BE2C (cell line): ENCODE measurements around the gene NPFFR1.

Source experiments
- DNase-seq: peaks from one replicate; pipeline ENCODE4 v3.0.0-alpha.2; 2020
- H3K27me3 ChIP-seq: fragments of 250-450 bp; sonication (Bioruptor Pico); 2 replicates; pipeline ENCODE4 v1.5.1; 2020; ENCODE audit warnings: mild to moderate bottlenecking
- H3K36me3 ChIP-seq: fragments of 250-450 bp; sonication (Bioruptor Pico); 2 replicates; pipeline ENCODE4 v1.5.1; 2020; ENCODE audit warnings: mild to moderate bottlenecking
- H3K4me1 ChIP-seq: fragments of 250-450 bp; sonication (Bioruptor Pico); 2 replicates; pipeline ENCODE4 v1.5.1; 2020
- H3K4me3 ChIP-seq: 2 replicates; pipeline ENCODE4 v1.5.1; 2011; ENCODE audit warnings: low read depth, low read length
- H3K9me3 ChIP-seq: fragments of 250-450 bp; sonication (Bioruptor Pico); 2 replicates; pipeline ENCODE4 v1.5.1; 2020
- CTCF ChIP-seq: IDR thresholded peaks from 2 replicates; pipeline ENCODE4 v1.5.1; 2012; ENCODE audit warnings: mild to moderate bottlenecking, low read depth, low read length

NPFFR1 gene

DNA sequence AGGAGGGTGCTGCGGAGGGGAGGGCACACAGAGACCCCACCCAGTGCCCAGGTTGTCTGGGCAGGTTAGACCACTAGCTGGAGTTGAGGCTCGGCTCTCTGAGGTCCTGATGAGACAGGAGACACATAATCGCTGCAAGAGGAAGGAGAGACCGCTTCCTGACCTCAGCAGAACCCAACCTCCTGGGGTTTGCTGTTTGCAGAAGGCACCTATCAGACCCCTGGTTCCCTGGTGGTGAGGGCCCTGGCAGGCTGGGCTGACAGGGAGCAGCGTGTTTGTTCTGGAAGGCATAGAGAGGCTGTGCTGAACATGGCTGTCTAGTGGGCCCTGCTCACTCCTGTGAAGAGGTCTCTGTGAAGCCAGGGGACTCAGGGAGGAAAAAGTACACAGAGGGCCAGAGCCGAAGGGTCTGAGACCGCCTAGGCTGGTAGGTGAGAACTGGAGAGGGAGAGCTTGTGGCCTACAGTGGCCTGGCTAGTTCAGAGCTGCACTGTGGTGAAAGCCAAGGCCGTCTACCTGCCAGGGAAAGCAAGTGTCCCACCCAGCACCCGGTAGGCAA, 39.4 kb upstream of the NPFFR1 start:
- Histone ChIP-seq H3K27me3 (no peaks in the 10 kb centered on the region), H3K36me3 (no peaks in the 10 kb centered on the region), H3K4me1 (no peaks in the 10 kb centered on the region), H3K9me3 (no peaks in the 10 kb centered on the region), H3K4me3 (no peak overlapping the region)
- no peak for DNase-seq
- TF ChIP-seq CTCF, result no peak

DNA sequence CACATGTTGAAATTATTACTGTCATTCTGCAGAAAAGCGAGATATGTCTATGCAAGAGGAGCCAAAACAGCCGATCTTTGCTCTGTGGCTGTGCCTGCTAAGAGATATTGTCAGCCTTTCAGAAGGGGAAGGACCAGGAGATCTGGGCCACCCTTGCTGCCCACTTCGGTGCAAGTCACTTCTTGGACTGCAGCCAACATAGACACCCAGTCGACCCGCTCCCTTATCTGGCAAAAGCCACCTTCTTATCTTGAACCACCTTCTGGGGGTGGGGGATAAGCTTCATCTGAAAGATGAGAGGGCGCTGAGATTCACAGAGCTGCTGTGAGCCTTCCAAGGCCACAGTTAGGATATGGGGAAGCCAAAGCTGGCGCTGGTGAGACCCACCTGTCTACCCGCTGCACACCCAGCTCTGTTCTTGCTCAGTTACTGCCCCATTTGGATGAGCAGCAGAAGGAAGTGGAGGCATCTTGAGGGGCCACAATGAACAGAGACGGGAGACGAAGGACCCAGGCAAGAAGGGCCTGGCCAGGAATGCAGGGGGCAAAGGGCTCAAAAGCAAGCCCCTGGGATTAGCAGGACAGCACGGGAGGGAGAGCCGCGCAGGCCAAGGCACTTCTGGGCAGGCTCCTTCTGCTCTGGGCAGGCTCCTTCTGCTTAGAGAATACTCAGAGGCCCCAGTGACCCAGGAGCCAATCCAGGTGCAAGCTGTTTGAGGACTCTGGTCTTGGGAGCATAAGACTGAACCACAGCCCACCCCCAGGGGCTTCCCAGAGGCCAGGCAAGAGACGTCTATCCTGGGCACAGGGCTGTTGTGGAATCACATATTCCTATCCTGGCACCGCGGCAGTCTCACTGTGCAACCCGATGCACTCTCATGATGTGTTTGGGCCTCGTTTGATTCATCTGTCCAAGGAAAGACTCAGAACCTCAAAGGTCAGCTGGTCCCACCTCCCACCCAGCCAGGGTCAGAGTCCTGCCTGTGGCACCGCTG, 38.4 kb upstream of the NPFFR1 start:
- Histone ChIP-seq H3K27me3 (no peaks in the 10 kb centered on the region), H3K36me3 (no peaks in the 10 kb centered on the region), H3K9me3 (no peaks in the 10 kb centered on the region), H3K4me3 (no peak overlapping the region), H3K4me1 (no peaks in the 10 kb centered on the region)
- no peak for DNase-seq
- no peak for TF ChIP-seq CTCF

DNA sequence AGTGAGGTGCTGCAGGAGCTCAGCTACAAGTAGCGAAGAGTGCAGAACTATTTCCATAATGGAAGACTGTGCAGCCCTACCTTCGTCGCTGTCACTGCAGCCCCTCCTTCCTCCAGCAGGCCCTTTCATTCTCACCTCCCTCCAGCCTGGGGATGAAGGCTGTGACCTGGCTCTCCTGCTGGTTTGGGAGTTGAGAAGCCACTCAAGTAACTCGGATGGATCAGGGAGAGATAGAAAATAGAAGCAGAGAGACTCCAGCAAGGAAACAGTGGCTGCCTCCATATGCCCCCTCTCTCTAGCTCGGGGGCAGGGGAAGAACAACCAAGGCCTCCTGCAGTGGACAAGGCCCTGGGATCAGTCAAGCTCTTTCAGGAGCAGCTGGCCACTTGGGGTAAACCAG, 37.4 kb upstream of the NPFFR1 start:
- no peak for DNase-seq
- H3K27me3 ChIP-seq, result no peaks in the 10 kb centered on the region
- H3K36me3 ChIP-seq, result no peaks in the 10 kb centered on the region
- H3K4me3 ChIP-seq, result no peak overlapping the region
- no peaks in the 10 kb centered on the region for H3K9me3 ChIP-seq
- no peak for TF ChIP-seq CTCF
- no peaks in the 10 kb centered on the region for H3K4me1 ChIP-seq

GRCh38 chr10:70320751-70321150, 36.9 kb upstream of the NPFFR1 start:
- no peaks in the 10 kb centered on the region for H3K27me3 ChIP-seq
- no peaks in the 10 kb centered on the region for H3K4me1 ChIP-seq
- no peaks in the 10 kb centered on the region for H3K9me3 ChIP-seq
- no peak for TF ChIP-seq CTCF
- no peaks in the 10 kb centered on the region for H3K36me3 ChIP-seq
- no peak for DNase-seq
- no peak overlapping the region for H3K4me3 ChIP-seq

DNA sequence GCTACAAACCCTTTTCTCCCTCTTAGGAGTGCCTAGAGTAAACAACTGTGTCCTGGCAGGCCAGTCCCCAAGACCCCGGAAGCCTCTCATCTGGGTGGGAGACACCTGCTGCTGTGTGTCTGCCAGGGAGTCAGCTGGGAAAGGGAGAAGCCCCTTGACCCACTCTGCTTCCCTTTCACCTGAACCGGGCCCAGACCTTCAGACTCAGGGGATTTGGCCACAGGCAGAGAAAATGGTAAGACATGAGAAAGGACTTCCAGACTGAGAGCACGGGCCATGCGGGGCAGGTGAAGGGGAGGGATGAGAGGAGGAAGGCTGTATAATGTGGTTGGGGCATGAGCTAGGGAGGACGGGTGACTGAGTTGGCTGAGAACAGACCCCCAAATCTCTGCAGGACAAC, 36.0 kb upstream of the NPFFR1 start:
- H3K4me1 ChIP-seq, result no peaks in the 10 kb centered on the region
- no peaks in the 10 kb centered on the region for H3K27me3 ChIP-seq
- H3K9me3 ChIP-seq, result no peaks in the 10 kb centered on the region
- no peak overlapping the region for H3K4me3 ChIP-seq
- no peak for TF ChIP-seq CTCF
- H3K36me3 ChIP-seq, result no peaks in the 10 kb centered on the region
- no peak for DNase-seq

DNA sequence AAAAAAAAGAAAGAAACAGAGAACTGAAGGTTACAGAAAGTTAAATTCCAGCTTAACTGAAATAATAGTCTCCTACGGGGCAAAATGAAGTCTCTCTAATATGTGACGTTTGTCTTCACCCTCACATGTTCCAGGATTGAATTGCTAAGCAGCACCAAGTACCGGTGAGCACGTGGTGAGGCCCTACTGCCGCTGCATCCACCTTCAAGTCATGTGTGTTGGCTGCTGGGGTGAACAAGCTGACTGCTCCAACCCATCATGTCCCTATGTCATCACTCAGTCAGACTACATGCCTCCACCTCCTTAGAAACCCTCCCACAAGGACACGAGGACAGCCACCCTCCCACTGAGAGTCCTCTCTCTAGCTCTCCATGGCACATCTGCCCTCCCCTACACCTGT, 35.4 kb upstream of the NPFFR1 start:
- Histone ChIP-seq H3K9me3 (no peaks in the 10 kb centered on the region), H3K36me3 (no peaks in the 10 kb centered on the region), H3K4me3 (no peak overlapping the region), H3K4me1 (no peaks in the 10 kb centered on the region), H3K27me3 (no peaks in the 10 kb centered on the region)
- no peak for TF ChIP-seq CTCF
- DNase-seq, result no peak
